Muscle of leg (tissue), 11 donors: ENCODE results near the gene GDF11. TPM values are rescaled to one million over a fixed set of nuclear protein-coding genes. Genes with fewer than 3 reads are reported as not detected.

Source experiments
- DNase-seq: peaks from one replicate; pipeline ENCODE4 v3.0.0; 2013
- H3K27ac ChIP-seq: one replicate; pipeline ENCODE4 v1.5.1; 2013; ENCODE audit warnings: mild to moderate bottlenecking, low read length, control low read depth
- H3K27me3 ChIP-seq: one replicate; pipeline ENCODE4 v1.6.1; 2013; ENCODE audit warnings: low read length; ENCODE audit not compliant: control insufficient read depth, insufficient read depth
- H3K36me3 ChIP-seq: one replicate; pipeline ENCODE4 v1.6.1; 2013; ENCODE audit warnings: low read length; ENCODE audit not compliant: control insufficient read depth, insufficient read depth
- H3K4me1 ChIP-seq: one replicate; pipeline ENCODE4 v1.6.1; 2013; ENCODE audit warnings: low read length; ENCODE audit not compliant: control insufficient read depth, insufficient read depth
- H3K4me3 ChIP-seq: one replicate; pipeline ENCODE4 v1.5.1; 2013; ENCODE audit warnings: low read length, control low read depth
- H3K9me3 ChIP-seq: replicated peaks from 2 replicates; pipeline ENCODE4 v1.6.1; 2013; ENCODE audit warnings: low read depth, low read length; ENCODE audit not compliant: control insufficient read depth
- WGBS: methylation state at CpG from one replicate; pipeline ENCODE4 v1.1.5; 2013; ENCODE audit warnings: missing lambda C conversion rate; ENCODE audit not compliant: insufficient coverage; 5-methylcytosine and 5-hydroxymethylcytosine counted together
- polyA plus RNA-seq, 8 donors: library from polyadenylated mRNA; unstranded; fragments of 120-200 nt; gene quantifications; one replicate each; pipeline versions ENCODE4 v1.2.1 to v1.2.3, GENCODE V29; 2013; ENCODE audit warnings: inconsistent platforms in 1 of 8, low replicate concordance in 1 of 8; ENCODE audit not compliant: insufficient read length in 8 of 8, insufficient read depth in 1 of 8
- total RNA-seq: library from RNA; stranded (reverse); fragments of 120-200 nt; gene quantifications from one replicate; pipeline ENCODE4 v1.2.4, GENCODE V29; 2013

GDF11 gene
- total and polyA plus RNA-seq, 9 donors = 4.5 to 12.4 (median 10.7) TPM

DNA sequence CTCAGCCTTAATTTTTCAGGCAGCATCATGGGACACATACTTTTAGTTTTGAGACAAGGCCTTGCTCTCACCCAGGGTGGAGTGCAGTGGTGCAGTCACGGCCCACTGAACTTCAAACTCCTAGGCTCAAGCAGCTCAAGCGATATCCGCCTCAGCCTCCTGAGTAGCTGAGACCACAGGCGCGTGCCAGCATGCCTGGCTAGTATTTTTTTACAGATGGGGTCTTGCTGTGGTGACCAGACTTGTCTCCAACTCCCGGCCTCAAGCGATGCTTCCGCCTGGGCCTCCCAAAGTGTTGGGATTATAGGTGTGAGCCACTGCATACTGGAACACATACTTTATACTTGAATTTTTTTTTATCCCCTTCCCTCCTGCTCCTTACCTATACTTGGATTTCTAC lies 20.0 kb upstream of the GDF11 start:
- Histone ChIP-seq H3K27me3 (no peaks in the 10 kb centered on the region), H3K4me3 (no peak overlapping the region), H3K36me3 (peaks cover 74% of the 10 kb centered on the region), H3K9me3 (no peaks in the 10 kb centered on the region), H3K4me1 (peaks cover 82% of the 10 kb centered on the region), H3K27ac (peak overlapping the region; percentile 29)
- DNase-seq = no peak
- 90% methylated on average over 3 of the region's 8 CpGs for WGBS

DNA sequence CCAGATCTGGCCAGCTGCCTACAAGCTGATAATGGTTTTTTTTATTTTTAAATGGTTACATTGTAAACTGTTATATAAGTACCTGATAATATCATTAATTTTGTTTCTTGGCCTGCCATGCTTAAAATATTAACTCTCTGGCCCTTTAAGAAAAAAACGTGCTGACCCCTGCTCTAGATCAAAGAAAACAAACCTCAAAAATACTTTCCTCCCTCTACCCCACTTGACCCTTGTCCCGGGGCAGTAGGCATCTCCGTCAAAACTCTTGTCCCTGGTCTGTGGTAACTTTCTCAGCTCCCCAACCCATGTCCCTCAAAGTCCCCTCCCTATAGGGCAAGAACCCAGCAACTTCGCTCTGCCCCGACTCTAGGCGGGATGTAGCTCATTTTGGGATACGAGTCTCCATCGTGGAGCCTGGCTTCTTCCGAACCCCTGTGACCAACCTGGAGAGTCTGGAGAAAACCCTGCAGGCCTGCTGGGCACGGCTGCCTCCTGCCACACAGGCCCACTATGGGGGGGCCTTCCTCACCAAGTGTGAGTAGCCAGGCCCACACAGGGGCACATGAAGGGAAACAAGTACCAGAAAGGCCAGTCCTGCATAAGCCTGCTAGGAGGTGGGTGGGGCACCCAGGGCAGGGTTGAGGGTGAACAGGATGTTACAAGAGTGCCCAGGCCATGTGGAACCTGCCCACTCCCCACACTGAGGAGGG lies 19.3 kb upstream of the GDF11 start:
- peaks cover 71% of the 10 kb centered on the region for H3K36me3 ChIP-seq
- DNase-seq = no peak
- H3K9me3 ChIP-seq = no peaks in the 10 kb centered on the region
- H3K27ac ChIP-seq = peak overlapping the region; percentile 0
- no peaks in the 10 kb centered on the region for H3K27me3 ChIP-seq
- no peak overlapping the region for H3K4me3 ChIP-seq
- WGBS = 42% methylated on average over 8 of the region's 10 CpGs
- H3K4me1 ChIP-seq = peaks cover 76% of the 10 kb centered on the region

DNA sequence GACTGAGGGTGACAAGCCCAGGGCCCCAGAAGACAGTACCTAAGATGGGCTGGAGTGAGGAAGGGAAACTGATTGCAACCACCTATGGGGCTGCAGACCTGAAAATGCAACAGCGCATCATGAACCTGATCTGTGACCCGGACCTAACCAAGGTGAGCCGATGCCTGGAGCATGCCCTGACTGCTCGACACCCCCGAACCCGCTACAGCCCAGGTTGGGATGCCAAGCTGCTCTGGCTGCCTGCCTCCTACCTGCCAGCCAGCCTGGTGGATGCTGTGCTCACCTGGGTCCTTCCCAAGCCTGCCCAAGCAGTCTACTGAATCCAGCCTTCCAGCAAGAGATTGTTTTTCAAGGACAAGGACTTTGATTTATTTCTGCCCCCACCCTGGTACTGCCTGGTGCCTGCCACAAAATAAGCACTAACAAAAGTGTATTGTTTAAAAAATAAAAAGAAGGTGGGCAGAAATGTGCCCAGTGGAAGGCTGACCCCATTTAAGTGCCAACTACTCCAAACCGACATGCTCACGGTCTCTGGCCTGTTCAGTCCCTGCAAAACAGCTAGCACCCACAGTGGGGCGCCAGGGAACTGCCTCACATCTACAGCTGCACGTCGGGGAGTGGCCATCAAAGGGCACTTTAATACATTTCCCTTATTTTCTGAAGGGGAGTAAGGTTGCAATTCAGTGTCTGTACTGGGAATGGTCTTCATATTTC lies 18.5 kb upstream of the GDF11 start:
- whole genome bisulfite sequencing = 90% methylated on average over 6 of the region's 11 CpGs
- Histone ChIP-seq H3K27me3 (no peaks in the 10 kb centered on the region), H3K4me3 (no peak overlapping the region), H3K4me1 (peaks cover 69% of the 10 kb centered on the region), H3K36me3 (peaks cover 64% of the 10 kb centered on the region), H3K27ac (peak overlapping the region; percentile 42), H3K9me3 (no peaks in the 10 kb centered on the region)
- DNase-seq = peak; percentile 77

DNA sequence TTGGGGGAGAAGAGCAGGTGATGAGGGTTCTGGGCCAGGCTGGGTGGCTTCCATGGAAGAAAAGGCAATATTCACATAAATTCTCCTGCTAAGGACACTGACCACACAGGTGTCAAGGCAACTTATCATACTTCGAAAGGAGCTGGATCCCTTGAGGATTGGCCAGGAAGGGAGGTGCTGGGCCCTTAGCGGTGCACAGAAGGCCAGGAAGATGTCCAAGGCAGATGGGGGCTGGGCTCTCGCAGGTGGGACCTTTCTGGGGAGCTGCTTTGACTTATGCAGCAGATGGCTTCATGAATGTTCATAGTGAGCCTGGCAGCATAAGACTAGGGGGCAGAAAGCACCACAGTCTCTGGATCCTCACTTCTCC lies 18.0 kb upstream of the GDF11 start:
- peak; percentile 38 for DNase-seq
- H3K27ac ChIP-seq = peak overlapping the region; percentile 4
- no peak overlapping the region for H3K4me3 ChIP-seq
- H3K36me3 ChIP-seq = peaks cover 64% of the 10 kb centered on the region
- 40% methylated on average over 3 of the region's 3 CpGs for WGBS
- no peaks in the 10 kb centered on the region for H3K9me3 ChIP-seq
- H3K27me3 ChIP-seq = no peaks in the 10 kb centered on the region
- H3K4me1 ChIP-seq = peaks cover 67% of the 10 kb centered on the region

DNA sequence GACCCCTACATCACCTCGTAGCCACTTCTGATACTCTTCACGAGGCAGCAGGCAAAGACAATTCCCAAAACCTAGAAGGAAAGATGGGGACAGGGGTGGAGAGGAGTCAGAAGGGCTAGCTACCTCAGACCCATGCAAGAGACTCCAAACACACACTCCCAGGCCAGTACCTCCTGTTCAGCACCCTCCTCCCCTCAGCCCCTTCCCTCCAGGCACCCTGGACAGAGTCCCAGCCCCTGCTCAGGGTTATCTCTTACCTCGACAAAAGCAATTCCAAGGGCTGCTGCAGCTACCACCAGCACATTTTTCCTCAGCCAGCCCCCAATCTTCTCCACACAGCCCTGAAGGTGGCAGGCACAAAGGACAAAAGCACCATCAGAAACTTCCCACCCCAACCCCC lies 17.4 kb upstream of the GDF11 start:
- Histone ChIP-seq H3K36me3 (peaks cover 60% of the 10 kb centered on the region), H3K4me3 (no peak overlapping the region), H3K4me1 (peaks cover 67% of the 10 kb centered on the region), H3K27me3 (no peaks in the 10 kb centered on the region), H3K27ac (no peak overlapping the region), H3K9me3 (no peaks in the 10 kb centered on the region)
- DNase-seq = no peak
- WGBS = 9% methylated on average over 1 of the region's 3 CpGs

DNA sequence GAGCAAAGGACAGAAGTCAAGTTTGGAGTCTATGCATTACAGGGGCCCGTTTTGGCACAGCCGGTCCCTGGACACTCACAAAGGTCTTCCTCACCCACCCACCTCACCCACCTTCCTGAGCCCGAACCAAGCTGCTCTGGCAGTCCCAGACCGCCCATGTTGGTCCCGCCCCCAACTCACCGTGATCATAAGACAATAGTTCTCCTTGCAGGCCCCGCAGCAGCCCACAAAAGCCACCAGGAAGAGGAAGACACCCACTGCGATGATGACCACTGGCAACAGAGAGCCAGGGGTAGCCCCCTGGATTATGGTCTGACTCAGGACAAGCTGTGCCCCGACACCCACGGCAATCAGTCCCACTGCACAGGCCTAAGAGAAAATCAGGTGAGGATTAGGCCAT lies 16.0 kb upstream of the GDF11 start:
- no peak for DNase-seq
- peaks cover 52% of the 10 kb centered on the region for H3K36me3 ChIP-seq
- peaks cover 59% of the 10 kb centered on the region for H3K4me1 ChIP-seq
- H3K9me3 ChIP-seq = no peaks in the 10 kb centered on the region
- H3K27me3 ChIP-seq = no peaks in the 10 kb centered on the region
- peak overlapping the region; percentile 100 for H3K27ac ChIP-seq
- WGBS = 30% methylated on average over 7 of the region's 10 CpGs
- H3K4me3 ChIP-seq = peak overlapping the region; percentile 95

DNA sequence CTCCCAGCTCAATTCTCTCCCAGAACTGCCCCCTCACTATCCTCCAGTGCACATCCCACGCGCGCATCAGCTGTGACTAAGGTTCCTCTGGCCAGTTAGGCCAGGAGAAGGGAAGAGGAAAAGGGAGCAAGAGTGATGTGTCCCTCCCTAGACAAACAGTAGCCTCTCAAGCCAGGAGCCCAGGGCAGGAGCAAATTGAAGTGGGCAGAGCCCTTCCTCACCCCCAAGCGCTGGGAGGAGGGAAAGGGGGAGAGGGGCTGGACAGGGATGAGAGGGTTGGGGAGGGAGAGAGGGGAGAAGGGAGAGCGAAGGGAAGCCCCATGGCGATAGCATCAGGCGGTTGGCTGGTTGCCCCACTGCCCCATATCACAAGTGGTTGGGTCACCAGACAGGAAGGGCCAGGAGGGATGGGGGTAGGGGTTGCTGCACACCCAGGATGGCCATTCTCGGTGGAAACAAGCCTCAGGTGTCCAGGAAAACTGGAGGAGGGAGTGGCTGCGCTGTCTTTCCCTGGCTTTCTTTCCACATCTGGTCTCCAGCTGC lies 15.2 kb upstream of the GDF11 start:
- peaks cover 65% of the 10 kb centered on the region for H3K4me1 ChIP-seq
- no peaks in the 10 kb centered on the region for H3K27me3 ChIP-seq
- peak overlapping the region; percentile 100 for H3K27ac ChIP-seq
- DNase-seq = peak; percentile 68
- H3K9me3 ChIP-seq = no peaks in the 10 kb centered on the region
- H3K36me3 ChIP-seq = peaks cover 53% of the 10 kb centered on the region
- H3K4me3 ChIP-seq = peak overlapping the region; percentile 95
- 7% methylated on average over 2 of the region's 9 CpGs for WGBS

DNA sequence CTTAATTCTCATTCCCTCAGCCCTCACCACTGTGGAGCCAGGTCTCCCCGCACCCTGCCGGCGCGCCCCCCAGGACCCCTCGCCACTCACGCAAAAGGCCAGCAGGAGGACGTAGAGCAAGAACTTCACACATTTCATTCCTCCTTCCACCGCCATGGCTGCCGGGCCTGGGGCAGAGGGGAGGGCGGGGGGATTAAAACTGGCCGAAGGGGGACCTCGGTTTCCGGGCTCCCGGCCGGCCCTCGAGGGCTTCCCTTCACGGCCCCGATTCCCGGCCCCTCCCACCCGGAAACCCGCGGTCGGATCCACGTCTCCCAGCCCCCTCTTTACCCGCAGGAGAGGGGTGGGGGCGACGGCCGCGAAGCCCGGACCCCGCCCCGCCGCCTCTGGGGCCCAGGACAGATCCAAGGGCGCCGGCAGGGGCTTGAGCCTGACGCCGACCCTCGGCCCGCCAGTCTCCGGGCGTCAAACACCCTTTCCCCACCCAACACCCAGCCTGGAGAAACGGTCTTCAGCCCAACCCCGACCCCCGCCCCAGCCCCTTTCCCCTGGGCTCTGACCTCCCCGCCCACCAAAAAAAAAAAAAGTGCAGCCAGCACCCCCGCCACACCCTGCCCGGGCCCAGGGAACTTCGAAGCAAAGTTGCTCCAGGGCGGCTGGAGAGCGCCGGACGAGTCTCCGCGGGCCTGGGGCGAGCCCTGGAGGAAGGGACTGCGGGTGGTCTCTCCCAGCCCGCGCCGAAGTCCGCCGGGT lies 14.6 kb upstream of the GDF11 start:
- peak; percentile 93 for DNase-seq
- peak overlapping the region; percentile 95 for H3K4me3 ChIP-seq
- 0% methylated on average over 44 of the region's 61 CpGs for WGBS

DNA sequence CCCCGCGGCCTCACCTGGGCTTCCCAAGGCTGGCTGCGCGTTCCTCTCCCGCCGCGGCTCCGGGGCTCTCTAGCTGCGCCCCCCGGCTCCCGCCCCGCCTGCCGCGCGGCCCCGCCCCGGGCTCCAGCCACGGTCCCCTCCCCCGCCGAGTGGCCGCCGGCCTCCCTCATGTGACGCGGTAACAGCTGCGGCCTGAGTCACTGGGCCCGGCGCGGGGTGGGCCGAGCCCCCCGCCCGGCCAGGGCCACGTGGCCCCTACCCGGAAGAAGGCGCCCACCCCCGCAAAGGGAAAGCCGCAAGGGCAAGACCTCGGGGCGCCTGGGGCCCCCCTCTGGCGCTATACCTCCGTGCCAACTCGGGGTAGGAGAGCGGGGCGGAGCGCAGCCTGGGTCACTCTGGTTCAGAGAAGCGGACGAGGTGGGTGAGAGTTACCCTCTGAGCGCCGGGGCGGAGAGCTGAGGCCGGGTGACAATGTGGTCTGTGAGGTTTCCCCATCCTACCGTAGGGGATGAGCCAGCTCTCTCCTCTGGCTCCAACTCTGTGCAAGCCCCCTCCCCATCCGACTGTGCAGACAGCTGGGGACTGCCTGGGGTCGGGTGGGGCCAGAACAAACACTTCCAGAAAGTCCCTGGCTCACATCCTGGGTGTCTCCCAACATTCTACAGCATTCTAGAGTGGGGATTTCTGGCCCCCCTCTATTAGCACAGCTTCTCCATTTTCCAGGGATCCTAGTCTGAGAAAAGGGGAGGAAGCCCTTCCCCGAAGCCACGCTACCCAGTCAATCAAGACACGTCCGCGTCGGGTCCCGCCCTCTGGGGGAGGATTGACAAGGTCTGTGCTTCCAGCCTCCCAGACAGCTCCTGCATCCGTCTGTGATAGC lies 13.7 kb upstream of the GDF11 start, which contains the start of gene CD63:
Gene CD63 (minus strand): TSS at position 71 of the 880 bp plus-strand sequence. CDS start 668 bp downstream, outside the sequence.
- Histone ChIP-seq H3K4me1 (peaks cover 57% of the 10 kb centered on the region), H3K27ac (peak within 1 kb of the TSS; percentile 100)
- 0% methylated on average over 32 of the region's 61 CpGs for WGBS

More for the DNA sequence above, 14.6 kb upstream of the GDF11 start:
- Histone ChIP-seq H3K27me3 (no peaks in the 10 kb centered on the region), H3K27ac (peak overlapping the region; percentile 100), H3K4me1 (peaks cover 62% of the 10 kb centered on the region), H3K9me3 (no peaks in the 10 kb centered on the region), H3K36me3 (peaks cover 46% of the 10 kb centered on the region)

More for the DNA sequence above, 13.7 kb upstream of the GDF11 start, which contains the start of gene CD63:
- peak; percentile 99 for DNase-seq
- peaks cover 38% of the 10 kb centered on the region for H3K36me3 ChIP-seq
- H3K9me3 ChIP-seq = no peaks in the 10 kb centered on the region
- no peaks in the 10 kb centered on the region for H3K27me3 ChIP-seq
- peak within 1 kb of the TSS; percentile 95 for H3K4me3 ChIP-seq
